Smooth muscle cell of the pulmonary artery (primary cell): ENCODE measurements around the gene RTN4. TPM values are rescaled to one million over a fixed set of nuclear protein-coding genes. Genes with fewer than 3 reads are reported as not detected.

Experiments
- total RNA-seq: library from RNA; depleted of rRNA; stranded (reverse); fragments of >200 nt; gene quantifications from 2 replicates; pipeline ENCODE4 v1.2.3, GENCODE V29; 2014

Gene RTN4
- total RNA-seq = 440 and 543 TPM in 2 replicates

GRCh38 chr2:55050100-55050994 lies at the start of gene RTN4:
Gene RTN4 (minus strand): TSS chr2:55050451. CDS start chr2:55050300, 151 bp downstream.

Other genes starting within 250 kb of the RTN4 start
- gene CLHC1, start 181.8 kb upstream of the RTN4 start, total RNA-seq = 9.3 TPM in 2 replicates
- 297 and 357 TPM in 2 replicates for gene RPS27A, start 182.2 kb upstream of the RTN4 start, total RNA-seq
- 27.1 and 32.8 TPM in 2 replicates for gene MTIF2, start 218.8 kb upstream of the RTN4 start, total RNA-seq